ENCODE measurements around the gene DPP10. TPM values are rescaled to one million over a fixed set of nuclear protein-coding genes. Genes with fewer than 3 reads are reported as not detected.

Gene DPP10
- total and polyA plus RNA-seq, 8 donors: 0.68 to 8.2 (median 4.7) TPM

- ATAC-seq (no peak), DNase-seq (no peak)
- no peaks in the 10 kb centered on the region for H3K36me3 ChIP-seq
- H3K4me3 ChIP-seq: no peak overlapping the region
- intact Hi-C loops (cut with DNase I): no loop called here
- no peaks in the 10 kb centered on the region for H3K4me1 ChIP-seq
- TF ChIP-seq CTCF (IDR thresholded peaks at IDR 0.05): no peak
- H3K9me3 ChIP-seq: peaks cover 0 to 6% of the 10 kb centered on the region in 2 donors
- no peak overlapping the region for H3K27ac ChIP-seq
- H3K27me3 ChIP-seq: no peaks in the 10 kb centered on the region
Measured at GRCh38 chr2:115733190-115733775, 1290.8 kb downstream of the DPP10 start.

- DNase-seq (no peak), ATAC-seq (no peak)
- no peak for TF ChIP-seq CTCF (IDR thresholded peaks at IDR 0.05)
- H3K27ac ChIP-seq: no peak overlapping the region
- H3K4me3 ChIP-seq: no peak overlapping the region
- no peaks in the 10 kb centered on the region for H3K36me3 ChIP-seq
- no peaks in the 10 kb centered on the region for H3K27me3 ChIP-seq
- intact Hi-C loops (cut with DNase I): no loop called here
- peaks cover 0 to 2% of the 10 kb centered on the region in 2 donors for H3K9me3 ChIP-seq
- H3K4me1 ChIP-seq: no peaks in the 10 kb centered on the region
Measured at GRCh38 chr2:115738111-115738510, 1295.7 kb downstream of the DPP10 start.

GRCh38 chr2:115739574-115739973, 1297.1 kb downstream of the DPP10 start:
- Histone ChIP-seq H3K9me3 (peaks cover 0 to 2% of the 10 kb centered on the region in 2 donors), H3K4me3 (no peak overlapping the region), H3K27me3 (no peaks in the 10 kb centered on the region), H3K36me3 (no peaks in the 10 kb centered on the region), H3K27ac (no peak overlapping the region), H3K4me1 (no peaks in the 10 kb centered on the region)
- no peak for DNase-seq
- intact Hi-C loops (cut with DNase I): no loop called here
- no peak for ATAC-seq
- no peak for TF ChIP-seq CTCF (IDR thresholded peaks at IDR 0.05)

GRCh38 chr2:115746151-115746550, 1303.7 kb downstream of the DPP10 start:
- intact Hi-C loops (cut with DNase I): no loop called here
- ATAC-seq: no peak
- H3K27me3 ChIP-seq: no peaks in the 10 kb centered on the region
- H3K4me3 ChIP-seq: no peak overlapping the region
- no peaks in the 10 kb centered on the region for H3K4me1 ChIP-seq
- no peak for TF ChIP-seq CTCF (IDR thresholded peaks at IDR 0.05)
- H3K36me3 ChIP-seq: no peaks in the 10 kb centered on the region
- H3K9me3 ChIP-seq: peaks cover 0 to 2% of the 10 kb centered on the region in 2 donors
- no peak overlapping the region for H3K27ac ChIP-seq
- no peak for DNase-seq

GRCh38 chr2:115757286-115757685, 1314.8 kb downstream of the DPP10 start:
- Histone ChIP-seq H3K27me3 (no peaks in the 10 kb centered on the region), H3K4me3 (no peak overlapping the region), H3K9me3 (peaks cover 0 to 2% of the 10 kb centered on the region in 2 donors), H3K4me1 (no peaks in the 10 kb centered on the region), H3K36me3 (no peaks in the 10 kb centered on the region), H3K27ac (no peak overlapping the region)
- no peak for ATAC-seq
- intact Hi-C loops (cut with DNase I): no loop called here
- no peak for DNase-seq
- no peak for TF ChIP-seq CTCF (IDR thresholded peaks at IDR 0.05)

Measured in left lung (tissue), 10 donors.